Astrocyte (in vitro differentiated cells and primary cell): ENCODE results near the gene CCDC69. TPM values are rescaled to one million over a fixed set of nuclear protein-coding genes. Genes with fewer than 3 reads are reported as not detected.

ENCODE experiments used
- DNase-seq: peaks from one replicate; pipeline ENCODE4 v3.0.0-alpha.2; 2010; ENCODE audit warnings: low read depth
- FAIRE-seq: peaks from 2 replicates; lab custom pipeline; 2011; peaks lifted over from hg19 to GRCh38; lab: Jason Lieb, UNC
- H2AFZ ChIP-seq: 2 replicates; pipeline ENCODE4 v1.6.0; 2012; ENCODE audit warnings: low read depth, low read length, inconsistent platforms
- H3K27ac ChIP-seq: 2 replicates; pipeline ENCODE4 v1.5.1; 2011; ENCODE audit warnings: low read depth, low read length, inconsistent platforms
- H3K27me3 ChIP-seq: 2 replicates; pipeline ENCODE4 v1.6.0; 2011; ENCODE audit warnings: low read length, inconsistent platforms; ENCODE audit not compliant: insufficient read depth
- H3K36me3 ChIP-seq: 2 replicates; pipeline ENCODE4 v1.5.1; 2011; ENCODE audit warnings: low read length, inconsistent platforms; ENCODE audit not compliant: insufficient read depth
- H3K4me1 ChIP-seq: 2 replicates; pipeline ENCODE4 v1.5.1; 2011; ENCODE audit warnings: low read length, inconsistent platforms; ENCODE audit not compliant: insufficient read depth
- H3K4me2 ChIP-seq: 2 replicates; pipeline ENCODE4 v1.6.0; 2012; ENCODE audit warnings: low read length, inconsistent platforms
- H3K4me3 ChIP-seq: 2 replicates; pipeline ENCODE4 v1.5.1; 2011; ENCODE audit warnings: low read depth, mild to moderate bottlenecking, low read length, inconsistent platforms; ENCODE audit not compliant: insufficient read depth
- H3K79me2 ChIP-seq: 2 replicates; pipeline ENCODE4 v1.6.0; 2012; ENCODE audit warnings: mild to moderate bottlenecking, low read length, inconsistent platforms; ENCODE audit not compliant: insufficient read depth
- H3K9ac ChIP-seq: 2 replicates; pipeline ENCODE4 v1.6.0; 2012; ENCODE audit warnings: mild to moderate bottlenecking, low read length, inconsistent platforms
- H3K9me3 ChIP-seq: 2 replicates; pipeline ENCODE4 v1.5.1; 2012; ENCODE audit warnings: low read depth, mild to moderate bottlenecking, low read length, inconsistent platforms; ENCODE audit not compliant: insufficient read depth
- H4K20me1 ChIP-seq: 2 replicates; pipeline ENCODE4 v1.6.0; 2012; ENCODE audit warnings: low read length, inconsistent platforms; ENCODE audit not compliant: insufficient read depth
- H3K27ac Mint-ChIP-seq: one replicate; pipeline ENCODE4 v1.8.0; 2021; ENCODE audit warnings: mild to moderate bottlenecking, mixed read lengths; ENCODE audit not compliant: unreplicated experiment
- H3K27me3 Mint-ChIP-seq: one replicate; pipeline ENCODE4 v1.8.0; 2021; ENCODE audit warnings: low read depth, mixed read lengths; ENCODE audit not compliant: unreplicated experiment
- H3K36me3 Mint-ChIP-seq: one replicate; pipeline ENCODE4 v1.8.0; 2021; ENCODE audit warnings: low read depth, mixed read lengths; ENCODE audit not compliant: unreplicated experiment
- H3K4me1 Mint-ChIP-seq: one replicate; pipeline ENCODE4 v1.8.0; 2021; ENCODE audit warnings: low read depth, mixed read lengths; ENCODE audit not compliant: unreplicated experiment
- H3K4me3 Mint-ChIP-seq: one replicate; pipeline ENCODE4 v1.8.0; 2021; ENCODE audit warnings: mild to moderate bottlenecking, moderate library complexity, mixed read lengths; ENCODE audit not compliant: unreplicated experiment
- H3K9me3 Mint-ChIP-seq: one replicate; pipeline ENCODE4 v1.8.0; 2021; ENCODE audit warnings: mild to moderate bottlenecking, mixed read lengths; ENCODE audit not compliant: unreplicated experiment
- EZH2 ChIP-seq: IDR thresholded peaks from 2 replicates; pipeline ENCODE4 v1.6.1; 2012; ENCODE audit warnings: mild to moderate bottlenecking, low read length, inconsistent platforms; ENCODE audit not compliant: insufficient read depth
- total RNA-seq: library from RNA; stranded (reverse); gene quantifications from 2 replicates; pipeline ENCODE4 v1.2.1, GENCODE V29; 2021
- TF ChIP-seq, protein P1 (sequence below): IDR thresholded peaks from 2 replicates; pipeline ENCODE4 v1.5.1; 2011; ENCODE audit warnings: low read depth, mild to moderate bottlenecking, inconsistent platforms, low read length, moderate library complexity; ENCODE audit not compliant: insufficient read depth

The CCDC69 gene
- total RNA-seq, 1 donor from 2014 or later, result 4.1 TPM

DNA sequence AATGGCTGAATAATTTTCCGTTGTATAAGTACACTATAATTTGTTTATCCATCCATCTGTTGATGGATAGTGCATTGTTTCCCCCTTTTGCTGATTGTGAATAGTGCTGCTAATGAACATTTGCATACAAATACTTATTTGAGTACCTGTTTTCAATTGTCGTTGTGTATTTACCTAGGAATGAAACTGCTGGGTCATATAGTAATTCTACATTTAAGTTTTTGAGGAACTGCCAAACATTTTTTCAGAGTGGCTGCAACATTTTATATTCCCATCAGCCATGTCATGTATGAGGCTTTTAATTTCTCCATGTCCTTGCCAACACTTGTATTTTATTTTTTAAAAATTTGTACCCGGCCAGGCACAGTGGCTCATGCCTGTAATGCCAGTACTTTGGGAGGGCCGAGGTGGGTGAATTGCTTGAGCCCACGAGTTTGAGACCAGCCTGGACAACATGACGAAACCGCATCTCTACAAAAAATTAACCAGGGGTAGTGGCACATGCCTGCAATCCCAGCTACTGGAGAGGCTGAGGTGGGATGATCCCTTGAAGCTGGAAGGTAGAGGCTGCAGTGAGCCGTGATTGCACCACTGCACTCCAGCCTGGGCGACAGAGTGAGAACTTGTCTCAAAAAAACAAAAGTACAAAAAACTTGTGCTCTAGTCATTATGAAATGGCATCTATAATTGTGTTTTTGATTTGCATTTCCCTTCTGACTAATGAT, 64.1 kb downstream of the CCDC69 start:
- Histone ChIP-seq H3K36me3 (no peaks in the 10 kb centered on the region), H3K4me2 (no peak overlapping the region), H3K9me3 (no peaks in the 10 kb centered on the region), H3K27me3 (no peaks in the 10 kb centered on the region), H3K79me2 (peaks cover 36% of the 10 kb centered on the region), H3K9ac (no peak overlapping the region), H3K4me1 (peaks cover 21% of the 10 kb centered on the region), H2AFZ (no peak overlapping the region), H3K4me3 (no peak overlapping the region), H4K20me1 (peaks cover 13% of the 10 kb centered on the region), H3K27ac (no peak overlapping the region)
- peaks cover 2% of the 10 kb centered on the region for H3K36me3 Mint-ChIP-seq
- no peak for TF ChIP-seq EZH2
- TF ChIP-seq, protein P1, sequence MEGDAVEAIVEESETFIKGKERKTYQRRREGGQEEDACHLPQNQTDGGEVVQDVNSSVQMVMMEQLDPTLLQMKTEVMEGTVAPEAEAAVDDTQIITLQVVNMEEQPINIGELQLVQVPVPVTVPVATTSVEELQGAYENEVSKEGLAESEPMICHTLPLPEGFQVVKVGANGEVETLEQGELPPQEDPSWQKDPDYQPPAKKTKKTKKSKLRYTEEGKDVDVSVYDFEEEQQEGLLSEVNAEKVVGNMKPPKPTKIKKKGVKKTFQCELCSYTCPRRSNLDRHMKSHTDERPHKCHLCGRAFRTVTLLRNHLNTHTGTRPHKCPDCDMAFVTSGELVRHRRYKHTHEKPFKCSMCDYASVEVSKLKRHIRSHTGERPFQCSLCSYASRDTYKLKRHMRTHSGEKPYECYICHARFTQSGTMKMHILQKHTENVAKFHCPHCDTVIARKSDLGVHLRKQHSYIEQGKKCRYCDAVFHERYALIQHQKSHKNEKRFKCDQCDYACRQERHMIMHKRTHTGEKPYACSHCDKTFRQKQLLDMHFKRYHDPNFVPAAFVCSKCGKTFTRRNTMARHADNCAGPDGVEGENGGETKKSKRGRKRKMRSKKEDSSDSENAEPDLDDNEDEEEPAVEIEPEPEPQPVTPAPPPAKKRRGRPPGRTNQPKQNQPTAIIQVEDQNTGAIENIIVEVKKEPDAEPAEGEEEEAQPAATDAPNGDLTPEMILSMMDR, result no peak
- peaks cover 24% of the 10 kb centered on the region for H3K4me1 Mint-ChIP-seq
- no peak for FAIRE-seq
- H3K27me3 Mint-ChIP-seq, result peaks cover 15% of the 10 kb centered on the region
- no peak overlapping the region for H3K4me3 Mint-ChIP-seq
- H3K9me3 Mint-ChIP-seq, result no peaks in the 10 kb centered on the region
- no peak for DNase-seq
- H3K27ac Mint-ChIP-seq, result no peak overlapping the region

DNA sequence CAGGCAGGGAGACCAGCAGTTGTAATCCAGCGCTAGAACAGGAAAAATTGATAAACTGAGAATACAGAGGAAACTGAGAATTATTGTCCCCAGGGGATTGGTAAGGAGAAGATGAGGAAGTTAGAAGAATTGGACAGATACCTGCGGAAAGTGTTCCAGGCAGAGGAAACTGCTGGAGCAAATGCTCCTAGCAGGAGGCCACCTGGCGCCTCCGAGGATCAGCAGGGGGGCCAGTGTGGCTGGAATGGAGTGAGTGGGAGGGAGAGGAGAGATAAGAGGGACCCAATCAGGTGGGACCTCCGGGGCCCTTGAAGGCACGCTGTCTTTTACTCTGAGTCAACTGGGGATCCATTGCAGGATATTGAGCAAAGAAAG, 65.6 kb downstream of the CCDC69 start:
- Mint-ChIP-seq H3K4me1 (peaks cover 32% of the 10 kb centered on the region), H3K27ac (peak overlapping the region; percentile 1), H3K36me3 (peaks cover 4% of the 10 kb centered on the region), H3K4me3 (peak overlapping the region; percentile 95), H3K27me3 (peaks cover 15% of the 10 kb centered on the region), H3K9me3 (no peaks in the 10 kb centered on the region)
- DNase-seq (peak; percentile 37), FAIRE-seq (no peak)
- Histone ChIP-seq H3K4me1 (peaks cover 21% of the 10 kb centered on the region), H3K79me2 (peaks cover 51% of the 10 kb centered on the region), H3K9me3 (no peaks in the 10 kb centered on the region), H3K9ac (peak overlapping the region; percentile 92), H3K4me2 (peak overlapping the region; percentile 92), H3K27ac (peak overlapping the region; percentile 73), H3K4me3 (peak overlapping the region; percentile 83), H4K20me1 (peaks cover 28% of the 10 kb centered on the region), H3K27me3 (no peaks in the 10 kb centered on the region), H2AFZ (peak overlapping the region; percentile 89), H3K36me3 (peaks cover 6% of the 10 kb centered on the region)
- TF ChIP-seq, protein P1, result no peak
- TF ChIP-seq EZH2, result no peak
